CD14-positive monocyte (primary cell): Measurements from ENCODE around the gene HLCS. TPM values are rescaled to one million over a fixed set of nuclear protein-coding genes. Genes with fewer than 3 reads are reported as not detected.
A peak's percentile ranks its signal among the peaks of the same experiment; 100 is the strongest.

Source experiments
- DNase-seq, 3 donors: peaks; one replicate each; pipeline ENCODE4 v3.0.0-alpha.2; 2011 to 2022
- H2AFZ ChIP-seq: 2 replicates; pipeline ENCODE4 v1.6.0; 2012; ENCODE audit warnings: mild to moderate bottlenecking, low read depth, low read length, inconsistent platforms; ENCODE audit not compliant: insufficient read depth, poor library complexity, severe bottlenecking
- H3K27ac ChIP-seq, 2 donors: 1 replicate in 1 of 2; 2 replicates in 1 of 2; pipeline ENCODE4 v1.5.1; 2012 to 2013; ENCODE audit warnings: low read length in 2 of 2, control low read depth in 1 of 2, inconsistent platforms in 1 of 2, low read depth in 1 of 2, mild to moderate bottlenecking in 1 of 2
- H3K27me3 ChIP-seq, 2 donors: one replicate each; pipeline versions ENCODE4 v1.6.0 to v1.6.1; 2011 to 2013; ENCODE audit warnings: low read length in 2 of 2; ENCODE audit not compliant: control insufficient read depth in 2 of 2, insufficient read depth in 2 of 2
- H3K36me3 ChIP-seq, 2 donors: replicated peaks in 1 of 2; 1 replicate in 1 of 2; 2 replicates in 1 of 2; pipeline versions ENCODE4 v1.5.1 to v1.6.1; 2012 to 2013; ENCODE audit warnings: low read length in 2 of 2, control low read depth in 1 of 2, inconsistent platforms in 1 of 2, mild to moderate bottlenecking in 1 of 2; ENCODE audit not compliant: insufficient read depth in 2 of 2, control insufficient read depth in 1 of 2
- H3K4me1 ChIP-seq, 2 donors: 1 replicate in 1 of 2; 2 replicates in 1 of 2; pipeline versions ENCODE4 v1.5.1 to v1.6.1; 2012 to 2013; ENCODE audit warnings: low read length in 2 of 2, control low read depth in 1 of 2, inconsistent platforms in 1 of 2, mild to moderate bottlenecking in 1 of 2, moderate library complexity in 1 of 2; ENCODE audit not compliant: insufficient read depth in 2 of 2, control insufficient read depth in 1 of 2
- H3K4me2 ChIP-seq: replicated peaks from 2 replicates; pipeline ENCODE3; 2012; ENCODE audit warnings: low read length, moderate library complexity, mild to moderate bottlenecking; ENCODE audit not compliant: poor library complexity, severe bottlenecking; ENCODE audit errors: extremely low read depth
- H3K4me3 ChIP-seq, 3 experiments: fragments of 200-600 bp in 1 of 3; sonication (generic) in 1 of 3; replicated peaks in 1 of 3; 1 replicate in 2 of 3; 2 replicates in 1 of 3; pipeline ENCODE4 v1.5.1; 2011 to 2013; ENCODE audit warnings: low read length in 3 of 3, mild to moderate bottlenecking in 3 of 3, control low read depth in 2 of 3, low read depth in 2 of 3, inconsistent platforms in 1 of 3, moderate library complexity in 1 of 3
- H3K79me2 ChIP-seq: 2 replicates; pipeline ENCODE4 v1.6.0; 2012; ENCODE audit warnings: mild to moderate bottlenecking, control low read depth, inconsistent platforms, low read length, moderate library complexity; ENCODE audit not compliant: insufficient read depth
- H3K9ac ChIP-seq: 2 replicates; pipeline ENCODE4 v1.6.0; 2017; ENCODE audit warnings: low read length, mild to moderate bottlenecking; ENCODE audit not compliant: insufficient read depth, poor library complexity, severe bottlenecking
- H3K9me3 ChIP-seq, 2 donors: replicated peaks in 1 of 2; 1 replicate in 1 of 2; 2 replicates in 1 of 2; pipeline versions ENCODE4 v1.5.1 to v1.6.1; 2012 to 2013; ENCODE audit warnings: low read length in 2 of 2, control low read depth in 1 of 2; ENCODE audit not compliant: control insufficient read depth in 1 of 2, insufficient read depth in 1 of 2
- H4K20me1 ChIP-seq: 2 replicates; pipeline ENCODE4 v1.6.0; 2012; ENCODE audit warnings: mild to moderate bottlenecking, low read length, control low read depth, moderate library complexity; ENCODE audit not compliant: insufficient read depth
- H3K27ac Mint-ChIP-seq, 7 donors: one replicate each; pipeline ENCODE4 v1.8.0; 2020; ENCODE audit warnings: mild to moderate bottlenecking in 7 of 7, mixed read lengths in 7 of 7, moderate library complexity in 6 of 7, inconsistent platforms in 2 of 7
- H3K27me3 Mint-ChIP-seq, 3 donors: one replicate each; pipeline ENCODE4 v1.8.0; 2021 to 2022; ENCODE audit warnings: low read depth in 3 of 3, mild to moderate bottlenecking in 3 of 3, mixed read lengths in 3 of 3, moderate library complexity in 3 of 3, inconsistent platforms in 1 of 3
- H3K36me3 Mint-ChIP-seq, 2 donors: one replicate each; pipeline ENCODE4 v1.8.0; 2020; ENCODE audit warnings: mixed read lengths in 2 of 2, inconsistent platforms in 1 of 2, mild to moderate bottlenecking in 1 of 2
- H3K4me1 Mint-ChIP-seq: one replicate; pipeline ENCODE4 v1.8.0; 2020; ENCODE audit warnings: mild to moderate bottlenecking, mixed read lengths
- H3K4me3 Mint-ChIP-seq, 2 donors: one replicate each; pipeline ENCODE4 v1.8.0; 2020; ENCODE audit warnings: mild to moderate bottlenecking in 2 of 2, mixed read lengths in 2 of 2, moderate library complexity in 1 of 2
- H3K9me3 Mint-ChIP-seq, 7 donors: one replicate each; pipeline ENCODE4 v1.8.0; 2020 to 2022; ENCODE audit warnings: mixed read lengths in 7 of 7, mild to moderate bottlenecking in 6 of 7, moderate library complexity in 6 of 7, inconsistent platforms in 2 of 7
- WGBS: methylation state at CpG from one replicate; pipeline ENCODE4 v1.1.5; 2013; ENCODE audit warnings: missing lambda C conversion rate; ENCODE audit not compliant: insufficient coverage; 5-methylcytosine and 5-hydroxymethylcytosine counted together
- intact Hi-C, 2 donors: fragments of 100-400 bp; cut with micrococcal nuclease; formaldehyde crosslinking; loops; one replicate each; pipeline versions ENCODE4 v1.15.0 to v1.15.1; 2023
- polyA plus RNA-seq, 3 donors: library from polyadenylated mRNA; depleted of rRNA in 1 of 3; unstranded in 2 of 3; stranded (reverse) in 1 of 3; fragments of 300-500 nt in 2 of 3; fragments of >200 nt in 1 of 3; fragmentation: Illumina TruSeq in 2 of 3; gene quantifications; 1 replicate in 2 of 3; 2 replicates in 1 of 3; pipeline ENCODE4 v1.2.3, GENCODE V29; 2012 to 2021
- TF ChIP-seq, protein P1 (sequence below): fragments of 200-600 bp; IDR thresholded peaks from one replicate; pipeline ENCODE4 v1.8.0; 2022; ENCODE audit warnings: antibody characterized with exemption, mild to moderate bottlenecking

HLCS gene
- polyA plus RNA-seq, 3 donors: 2.1 to 3.1 (median 2.2) TPM

DNA sequence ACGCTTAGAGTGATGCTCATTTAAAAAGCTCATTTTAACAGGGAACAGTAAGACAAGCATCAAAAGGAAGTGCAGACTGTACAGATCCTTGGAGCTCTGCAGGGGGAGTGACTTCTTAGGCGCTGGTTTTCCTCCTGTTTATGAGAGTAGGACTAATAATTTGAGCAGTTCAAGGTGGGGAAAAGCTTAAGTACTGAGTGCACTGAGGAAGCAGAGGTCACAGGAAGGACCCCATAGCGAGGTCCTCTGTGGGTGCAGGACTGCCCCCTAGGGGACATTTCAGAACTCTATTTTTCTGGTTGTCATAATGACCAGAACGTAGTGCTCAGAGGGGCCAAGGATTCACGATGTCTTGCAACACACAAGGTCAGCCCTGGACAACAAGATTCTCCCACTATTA is 112.1 kb downstream of the HLCS start:
- intact Hi-C loops: no loop called here
- Histone ChIP-seq H3K4me1 (peaks cover 1 to 2% of the 10 kb centered on the region in 2 donors), H3K9me3 (no peaks in the 10 kb centered on the region), H3K4me3 (no peak overlapping the region), H3K4me2 (no peak overlapping the region), H3K79me2 (no peaks in the 10 kb centered on the region), H3K36me3 (no peaks in the 10 kb centered on the region), H4K20me1 (no peaks in the 10 kb centered on the region), H3K27me3 (no peaks in the 10 kb centered on the region), H2AFZ (no peak overlapping the region), H3K27ac (no peak overlapping the region), H3K9ac (no peak overlapping the region)
- Mint-ChIP-seq H3K27ac (no peak overlapping the region), H3K27me3 (peaks cover 0 to under 1% (median 0%) of the 10 kb centered on the region in 3 donors), H3K9me3 (no peaks in the 10 kb centered on the region), H3K36me3 (no peaks in the 10 kb centered on the region), H3K4me1 (peaks cover 4% of the 10 kb centered on the region), H3K4me3 (no peak overlapping the region)
- 53% methylated on average over 4 of the region's 5 CpGs for WGBS
- DNase-seq: peak in 2 of 3 donors; percentile 6 to 10
- TF ChIP-seq, protein P1, sequence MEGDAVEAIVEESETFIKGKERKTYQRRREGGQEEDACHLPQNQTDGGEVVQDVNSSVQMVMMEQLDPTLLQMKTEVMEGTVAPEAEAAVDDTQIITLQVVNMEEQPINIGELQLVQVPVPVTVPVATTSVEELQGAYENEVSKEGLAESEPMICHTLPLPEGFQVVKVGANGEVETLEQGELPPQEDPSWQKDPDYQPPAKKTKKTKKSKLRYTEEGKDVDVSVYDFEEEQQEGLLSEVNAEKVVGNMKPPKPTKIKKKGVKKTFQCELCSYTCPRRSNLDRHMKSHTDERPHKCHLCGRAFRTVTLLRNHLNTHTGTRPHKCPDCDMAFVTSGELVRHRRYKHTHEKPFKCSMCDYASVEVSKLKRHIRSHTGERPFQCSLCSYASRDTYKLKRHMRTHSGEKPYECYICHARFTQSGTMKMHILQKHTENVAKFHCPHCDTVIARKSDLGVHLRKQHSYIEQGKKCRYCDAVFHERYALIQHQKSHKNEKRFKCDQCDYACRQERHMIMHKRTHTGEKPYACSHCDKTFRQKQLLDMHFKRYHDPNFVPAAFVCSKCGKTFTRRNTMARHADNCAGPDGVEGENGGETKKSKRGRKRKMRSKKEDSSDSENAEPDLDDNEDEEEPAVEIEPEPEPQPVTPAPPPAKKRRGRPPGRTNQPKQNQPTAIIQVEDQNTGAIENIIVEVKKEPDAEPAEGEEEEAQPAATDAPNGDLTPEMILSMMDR: peak; percentile 58

DNA sequence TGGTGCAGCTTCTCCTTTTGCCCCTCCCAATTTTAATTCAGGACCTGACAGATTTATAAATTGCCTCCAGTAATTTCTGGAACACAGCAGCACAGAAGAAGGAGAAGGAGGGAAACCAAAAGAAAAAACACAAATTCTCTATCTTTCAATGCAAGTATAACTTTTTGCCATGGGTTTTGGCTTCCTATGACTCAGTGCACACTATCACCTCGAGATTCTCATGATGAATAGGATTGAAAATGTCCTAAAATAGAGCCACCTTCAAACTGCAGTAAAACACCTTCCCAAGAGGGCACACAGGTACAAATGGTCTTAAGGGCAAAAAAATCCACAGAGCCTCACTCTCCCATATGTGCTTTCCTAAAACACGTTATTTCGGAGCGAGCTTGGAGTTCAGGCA is 113.6 kb downstream of the HLCS start:
- no peak overlapping the region for H3K4me3 Mint-ChIP-seq
- Histone ChIP-seq H3K9ac (no peak overlapping the region), H3K9me3 (no peaks in the 10 kb centered on the region), H3K4me1 (no peaks in the 10 kb centered on the region), H4K20me1 (no peaks in the 10 kb centered on the region), H3K27ac (no peak overlapping the region), H3K79me2 (no peaks in the 10 kb centered on the region), H3K4me3 (no peak overlapping the region), H3K36me3 (no peaks in the 10 kb centered on the region), H3K27me3 (no peaks in the 10 kb centered on the region), H2AFZ (no peak overlapping the region), H3K4me2 (no peak overlapping the region)
- H3K9me3 Mint-ChIP-seq: no peaks in the 10 kb centered on the region
- peak overlapping the region in 1 of 7 donors; percentile 4 for H3K27ac Mint-ChIP-seq
- no peak for DNase-seq
- peaks cover 3% of the 10 kb centered on the region for H3K4me1 Mint-ChIP-seq
- TF ChIP-seq, protein P1: no peak
- no CpG with 5 or more reads among the region's 4 CpGs for WGBS
- intact Hi-C loops: no loop called here
- H3K36me3 Mint-ChIP-seq: no peaks in the 10 kb centered on the region
- H3K27me3 Mint-ChIP-seq: peaks cover 0 to 3% (median 0%) of the 10 kb centered on the region in 3 donors
